DND-41 (cell line): ENCODE measurements around the gene XRCC4.

Experiments used
- CTCF ChIP-seq: IDR thresholded peaks from 2 replicates; pipeline ENCODE4 v1.5.1; 2012; ENCODE audit warnings: borderline replicate concordance, low read length, moderate library complexity, mild to moderate bottlenecking; ENCODE audit not compliant: poor library complexity, severe bottlenecking; ENCODE audit errors: extremely low read depth
- EZH2 ChIP-seq: IDR thresholded peaks from 3 replicates; pipeline ENCODE4 v1.6.1; 2012; ENCODE audit warnings: borderline replicate concordance, low read depth, mild to moderate bottlenecking, moderate library complexity, low read length, inconsistent platforms; ENCODE audit not compliant: severe bottlenecking

GRCh38 chr5:83376461-83376860, 299.1 kb downstream of the XRCC4 start:
- TF ChIP-seq CTCF = no peak
- no peak for TF ChIP-seq EZH2
